Adrenal gland (tissue), 5 donors: Measurements from ENCODE around the gene TMEM174.

Experiments
- POLR2A ChIP-seq, 2 donors: fragments of 450-650 bp; IDR thresholded peaks; one replicate each; pipeline ENCODE4 v1.6.1; 2017; ENCODE audit warnings: antibody characterized with exemption in 2 of 2, mild to moderate bottlenecking in 2 of 2, moderate library complexity in 1 of 2
- TF ChIP-seq, protein P1 (sequence below), 6 experiments: fragments of 450-650 bp in 4 of 6; fragments of 200-600 bp in 2 of 6; sonication (generic) in 1 of 6; IDR thresholded peaks; 1 replicate in 5 of 6; 2 replicates in 1 of 6; pipeline versions ENCODE4 v1.5.1 to v1.8.0; 2016 to 2021; ENCODE audit warnings: antibody characterized with exemption in 6 of 6, mild to moderate bottlenecking in 2 of 6, moderate library complexity in 1 of 6
- donor health status: DM: no; HTN: no; CAD: no.

DNA sequence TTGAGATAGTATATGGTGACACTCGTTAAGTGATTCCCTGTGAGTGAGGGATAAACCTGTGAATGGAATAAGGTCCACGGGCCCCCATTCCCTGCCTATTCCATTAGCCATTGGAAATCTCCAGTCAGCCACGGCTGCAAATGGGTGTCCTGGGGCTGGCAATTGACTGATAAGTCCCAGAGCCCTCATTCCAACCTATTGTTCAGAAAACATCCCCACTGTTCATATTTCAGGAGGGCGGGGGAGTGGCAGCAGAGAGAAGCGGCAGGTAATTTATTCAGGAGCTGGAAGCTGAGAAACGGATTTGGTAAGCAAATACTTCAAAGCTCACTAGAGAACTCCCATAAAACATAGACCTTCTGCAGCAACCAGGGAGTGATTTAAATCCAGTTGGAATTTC lies 42.0 kb downstream of the TMEM174 start:
- TF ChIP-seq, protein P1, sequence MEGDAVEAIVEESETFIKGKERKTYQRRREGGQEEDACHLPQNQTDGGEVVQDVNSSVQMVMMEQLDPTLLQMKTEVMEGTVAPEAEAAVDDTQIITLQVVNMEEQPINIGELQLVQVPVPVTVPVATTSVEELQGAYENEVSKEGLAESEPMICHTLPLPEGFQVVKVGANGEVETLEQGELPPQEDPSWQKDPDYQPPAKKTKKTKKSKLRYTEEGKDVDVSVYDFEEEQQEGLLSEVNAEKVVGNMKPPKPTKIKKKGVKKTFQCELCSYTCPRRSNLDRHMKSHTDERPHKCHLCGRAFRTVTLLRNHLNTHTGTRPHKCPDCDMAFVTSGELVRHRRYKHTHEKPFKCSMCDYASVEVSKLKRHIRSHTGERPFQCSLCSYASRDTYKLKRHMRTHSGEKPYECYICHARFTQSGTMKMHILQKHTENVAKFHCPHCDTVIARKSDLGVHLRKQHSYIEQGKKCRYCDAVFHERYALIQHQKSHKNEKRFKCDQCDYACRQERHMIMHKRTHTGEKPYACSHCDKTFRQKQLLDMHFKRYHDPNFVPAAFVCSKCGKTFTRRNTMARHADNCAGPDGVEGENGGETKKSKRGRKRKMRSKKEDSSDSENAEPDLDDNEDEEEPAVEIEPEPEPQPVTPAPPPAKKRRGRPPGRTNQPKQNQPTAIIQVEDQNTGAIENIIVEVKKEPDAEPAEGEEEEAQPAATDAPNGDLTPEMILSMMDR (IDR thresholded peaks at IDR 0.05), result no peak
- TF ChIP-seq POLR2A (IDR thresholded peaks at IDR 0.05), result no peak
